Lower leg skin (tissue), 3 donors: ENCODE data around the gene HSPA4.

ENCODE experiments used
- CTCF ChIP-seq, 3 donors: fragments of 450-650 bp; IDR thresholded peaks; one replicate each; pipeline ENCODE4 v1.5.1; 2016; ENCODE audit warnings: antibody characterized with exemption in 3 of 3, mild to moderate bottlenecking in 3 of 3, moderate library complexity in 2 of 3
- POLR2A ChIP-seq, 2 donors: fragments of 450-650 bp; IDR thresholded peaks; one replicate each; pipeline ENCODE4 v1.6.1; 2016 to 2017; ENCODE audit warnings: antibody characterized with exemption in 2 of 2, mild to moderate bottlenecking in 1 of 2, moderate library complexity in 1 of 2

- TF ChIP-seq CTCF (IDR thresholded peaks at IDR 0.05) (no peak), POLR2A (IDR thresholded peaks at IDR 0.05) (no peak)
Observed at GRCh38 chr5:133147815-133148567, 96.2 kb downstream of the HSPA4 start.
